HG03565 (cell line): ENCODE measurements around the gene MED23.

ENCODE experiments used
- ATAC-seq: cut with Tn5 transposase; IDR thresholded peaks from one replicate; pipeline ENCODE4 v1.9.1; 2021; ENCODE audit warnings: mild to moderate bottlenecking, moderate library complexity; ENCODE audit not compliant: unreplicated experiment

MED23 gene

GRCh38 chr6:131523988-131524673 lies 103.9 kb downstream of the MED23 start:
- no peak for ATAC-seq
